HG03175 (cell line): Measurements from ENCODE around the gene HEPHL1.

Experiments
- ATAC-seq: cut with Tn5 transposase; IDR thresholded peaks from one replicate; pipeline ENCODE4 v1.9.1; 2021; ENCODE audit warnings: mild to moderate bottlenecking, moderate library complexity; ENCODE audit not compliant: unreplicated experiment

The HEPHL1 gene

DNA sequence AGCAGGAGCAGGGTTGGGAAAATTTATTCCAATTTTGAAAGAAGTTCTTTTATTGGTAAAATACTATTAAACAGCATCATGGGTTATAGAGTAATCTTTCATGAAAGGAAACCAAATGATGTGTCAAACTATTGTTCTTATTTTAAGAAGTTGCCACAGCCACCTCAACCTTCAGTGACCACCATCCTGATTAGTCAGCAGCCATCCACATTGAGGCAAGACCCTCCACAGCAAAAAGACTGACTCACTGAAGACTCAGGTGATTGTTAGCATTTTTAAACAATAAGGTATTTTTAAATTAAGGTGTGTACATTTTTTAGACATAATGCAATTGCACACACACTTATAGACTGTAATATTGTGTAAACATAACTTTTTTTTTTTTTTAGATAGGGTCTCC is 3.7 kb upstream of the HEPHL1 start:
- no peak for ATAC-seq

- no peak for ATAC-seq
These were observed 2.4 kb upstream of the HEPHL1 start for GRCh38 chr11:94018721-94019120.

GRCh38 chr11:94023856-94024255 is 2.7 kb downstream of the HEPHL1 start:
- ATAC-seq = no peak

- no peak for ATAC-seq
These were observed 3.4 kb downstream of the HEPHL1 start for GRCh38 chr11:94024547-94024946.

- ATAC-seq = no peak
These were observed 4.7 kb downstream of the HEPHL1 start for GRCh38 chr11:94025690-94026394.

- ATAC-seq = no peak
These were observed 6.1 kb downstream of the HEPHL1 start for GRCh38 chr11:94027210-94027609.

- no peak for ATAC-seq
These were observed 7.3 kb downstream of the HEPHL1 start for GRCh38 chr11:94028436-94028835.

DNA sequence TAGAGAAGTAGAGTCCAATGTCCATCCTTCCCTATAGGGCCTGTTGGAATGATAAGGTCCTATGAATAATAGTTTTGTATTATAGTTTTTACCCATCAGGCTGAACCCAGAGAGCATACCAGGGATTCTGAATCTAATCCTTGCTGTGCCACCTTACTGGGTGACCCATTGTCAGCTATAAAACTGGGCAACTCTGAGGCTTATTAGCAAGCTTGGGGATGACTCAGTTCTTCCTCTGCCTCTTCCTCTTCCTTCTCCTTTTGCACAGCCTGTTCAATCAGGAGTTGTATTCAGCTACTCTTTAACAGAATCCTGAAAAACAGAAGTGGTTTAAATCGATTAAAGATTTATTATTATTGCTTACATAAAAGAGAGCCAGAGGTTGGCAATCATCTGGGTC is 8.9 kb downstream of the HEPHL1 start:
- no peak for ATAC-seq

DNA sequence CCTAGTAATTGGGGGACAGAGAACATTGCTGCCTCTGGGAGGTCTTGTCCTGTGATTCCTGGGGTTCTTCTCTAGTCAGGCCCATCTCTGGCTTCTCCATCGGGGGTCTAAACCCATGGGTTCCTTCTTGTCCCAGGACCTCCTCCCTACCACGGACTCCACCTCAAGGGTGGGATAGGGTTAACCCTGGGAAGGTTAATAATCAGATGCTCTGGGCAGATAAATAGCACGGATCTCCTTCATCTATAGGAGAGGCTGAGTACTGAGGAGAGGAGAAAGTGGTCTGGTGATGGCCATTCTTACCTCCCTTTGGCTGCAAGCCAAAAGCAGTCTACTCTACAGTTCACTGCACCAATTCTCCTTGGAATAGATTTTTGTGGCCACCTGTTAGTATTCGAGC is 10.5 kb downstream of the HEPHL1 start:
- ATAC-seq = no peak

- ATAC-seq = no peak
These were observed 10.9 kb downstream of the HEPHL1 start for GRCh38 chr11:94032066-94032465.

DNA sequence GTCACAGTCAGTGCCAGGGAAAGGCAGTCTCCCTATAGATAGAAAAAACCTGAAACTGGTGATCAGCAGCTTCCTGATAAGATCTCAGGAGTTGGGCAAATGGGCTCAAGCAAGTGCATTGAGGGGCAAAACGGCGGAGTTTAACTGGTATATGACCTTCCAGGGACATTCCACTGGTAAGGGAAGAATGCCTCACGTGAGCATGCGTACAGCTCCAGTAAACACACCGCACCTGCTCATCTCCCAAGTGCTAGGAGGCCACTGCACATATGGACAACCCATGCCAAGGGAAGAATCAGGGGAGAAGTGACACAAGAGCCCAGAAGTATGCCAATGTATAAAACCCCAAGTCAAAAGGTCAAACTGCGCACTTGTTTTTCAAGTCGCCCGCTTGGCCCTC is 11.6 kb downstream of the HEPHL1 start:
- ATAC-seq = no peak

DNA sequence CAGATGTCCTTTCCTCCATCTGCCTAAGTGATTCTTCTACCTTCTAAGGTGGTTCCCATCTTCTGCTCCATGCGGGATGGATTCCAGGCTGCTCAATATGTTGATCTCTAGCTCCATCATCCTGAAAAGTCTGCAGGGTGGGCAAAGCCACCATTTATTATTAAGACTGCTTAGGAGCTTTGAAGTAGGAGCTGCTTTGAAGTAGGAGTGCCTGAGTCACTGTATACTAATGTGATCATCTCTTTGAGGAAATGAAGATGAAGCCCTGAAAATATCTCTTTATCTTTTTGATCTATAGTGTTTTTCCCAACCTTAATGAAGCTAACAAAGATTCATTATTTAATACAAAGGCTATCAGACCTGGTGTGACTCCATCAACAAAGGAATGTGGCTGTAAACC is 13.1 kb downstream of the HEPHL1 start:
- ATAC-seq = no peak

DNA sequence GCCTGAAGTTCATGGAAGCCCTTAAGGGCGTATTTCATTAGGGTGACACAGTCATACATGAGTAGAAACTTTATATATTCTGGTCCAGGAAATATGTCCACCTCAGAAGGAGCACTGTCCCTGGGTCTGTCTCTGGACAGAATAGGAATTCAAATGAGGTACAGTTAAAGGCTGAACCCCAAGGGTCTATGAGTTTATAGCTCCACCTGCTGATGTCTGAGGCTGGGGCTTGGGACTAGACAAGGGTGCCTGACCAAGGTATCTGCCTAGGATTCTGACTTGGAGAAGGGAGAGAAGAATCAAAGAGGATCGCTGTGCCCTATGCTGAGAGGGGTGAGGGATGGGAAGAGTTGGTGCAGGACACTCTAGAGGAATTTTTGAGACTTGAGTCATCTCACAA is 14.9 kb downstream of the HEPHL1 start:
- ATAC-seq = no peak

- ATAC-seq = no peak
These were observed 22.1 kb downstream of the HEPHL1 start for GRCh38 chr11:94043241-94043640.

DNA sequence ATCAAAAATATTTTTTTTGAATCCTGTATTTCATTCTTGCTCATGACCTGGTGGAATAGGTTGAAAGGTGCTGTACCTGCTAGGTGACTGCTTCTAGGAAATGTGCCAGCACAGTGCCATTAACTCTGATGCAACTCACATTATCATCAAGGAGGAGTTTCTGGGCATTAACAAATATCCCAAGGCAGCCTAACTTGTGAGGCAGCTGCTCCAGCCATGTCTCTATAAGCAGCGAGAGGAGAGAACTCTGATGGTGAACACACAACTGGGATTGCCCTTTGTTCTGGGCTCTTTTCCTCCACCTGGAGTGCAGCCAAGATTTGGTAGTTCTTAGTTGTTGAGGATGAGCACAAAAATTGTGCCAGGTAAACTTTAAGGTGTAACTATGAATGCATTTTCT is 25.6 kb downstream of the HEPHL1 start:
- no peak for ATAC-seq

DNA sequence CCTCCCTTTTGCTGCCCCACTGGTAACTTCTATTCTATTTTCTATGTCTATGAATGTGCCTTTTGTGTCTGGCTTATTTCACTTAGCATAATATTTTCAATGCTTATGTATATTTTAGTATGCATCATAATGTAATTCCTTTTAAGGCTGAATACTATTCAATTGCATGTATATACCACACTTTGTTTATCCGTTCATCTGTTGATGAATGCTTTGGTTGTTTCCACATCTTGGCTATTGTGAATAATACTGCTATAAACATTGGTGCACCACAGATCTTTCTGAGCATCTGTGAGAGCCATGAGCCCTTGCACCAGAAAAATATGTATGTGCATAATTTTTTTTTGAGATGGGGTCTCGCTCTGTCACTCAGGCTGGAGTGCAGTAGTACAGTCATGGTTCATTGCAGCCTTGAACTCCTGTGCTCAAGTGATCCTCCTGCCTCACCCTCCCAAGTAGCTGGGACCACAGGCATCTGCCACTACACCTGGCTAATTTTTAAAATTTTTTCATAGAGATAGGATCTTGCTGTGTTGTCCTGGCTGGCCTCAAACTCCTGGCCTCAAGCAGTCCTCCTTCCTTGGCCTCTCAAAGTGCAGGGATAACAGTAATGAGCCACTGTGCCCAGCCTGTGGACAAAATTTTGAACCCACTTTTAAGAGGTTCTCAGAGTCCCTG is 27.0 kb downstream of the HEPHL1 start:
- ATAC-seq = no peak

GRCh38 chr11:94049351-94049750 is 28.2 kb downstream of the HEPHL1 start:
- ATAC-seq = no peak

- no peak for ATAC-seq
These were observed 37.5 kb downstream of the HEPHL1 start for GRCh38 chr11:94058630-94059029.

GRCh38 chr11:94059065-94059464 is 37.9 kb downstream of the HEPHL1 start:
- no peak for ATAC-seq

GRCh38 chr11:94060401-94060800 is 39.2 kb downstream of the HEPHL1 start:
- no peak for ATAC-seq

DNA sequence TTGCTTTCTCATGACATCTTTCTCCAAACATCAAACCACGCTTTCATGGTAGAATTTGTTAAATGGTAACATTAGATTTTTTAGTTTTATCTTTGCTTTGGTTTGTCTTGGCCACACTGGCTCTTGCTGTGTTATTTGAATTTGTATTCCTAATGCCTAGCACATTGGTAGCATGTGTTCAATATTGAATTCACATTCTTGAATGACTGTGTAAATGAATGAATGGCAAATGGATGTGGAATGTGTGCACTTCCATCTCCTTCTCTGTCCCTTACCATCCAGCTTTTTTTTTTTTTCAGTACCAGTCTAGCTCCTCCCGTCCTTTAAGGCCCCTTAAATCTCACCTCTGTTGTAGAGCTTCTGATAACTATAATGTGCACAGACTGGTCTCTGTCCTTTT is 41.2 kb downstream of the HEPHL1 start:
- ATAC-seq = no peak

DNA sequence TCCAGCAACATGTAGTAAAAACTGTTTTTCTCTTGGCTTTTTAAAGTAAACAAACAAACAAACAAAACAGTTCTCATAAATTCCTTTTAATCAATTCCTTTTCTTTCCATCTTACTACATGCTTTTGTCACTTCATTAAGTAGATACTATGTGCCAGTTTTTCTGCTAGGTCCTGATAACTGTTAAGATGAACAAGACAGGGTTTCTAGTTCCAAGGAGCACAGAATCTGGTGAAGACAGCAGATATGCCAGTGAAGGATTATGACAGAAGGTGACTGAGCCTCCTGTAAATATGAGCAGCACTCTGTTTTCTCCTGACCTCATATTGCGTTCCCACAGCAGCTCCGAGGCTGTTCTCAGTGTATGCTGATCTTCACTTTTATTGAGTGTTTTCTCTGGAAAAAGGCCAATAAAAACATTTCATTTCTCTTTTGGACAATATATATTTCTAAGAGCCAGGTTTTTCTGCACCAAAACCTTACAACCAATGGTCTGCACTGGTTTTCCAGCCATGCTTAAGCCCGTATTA is 45.8 kb downstream of the HEPHL1 start:
- ATAC-seq = no peak

- ATAC-seq = no peak
These were observed 47.6 kb downstream of the HEPHL1 start for GRCh38 chr11:94068764-94069163.
